Endothelial cell of umbilical vein (primary cell): ENCODE results near the gene ACP1.

Experiments
- EZH2 ChIP-seq: IDR thresholded peaks from 2 replicates; pipeline ENCODE4 v1.6.1; 2012; ENCODE audit warnings: borderline replicate concordance, low read depth, mild to moderate bottlenecking, moderate library complexity, low read length, inconsistent platforms; ENCODE audit not compliant: severe bottlenecking
- POLR2AphosphoS5 ChIP-seq: IDR thresholded peaks from 2 replicates; pipeline ENCODE4 v1.6.1; 2012; ENCODE audit warnings: low read depth, mild to moderate bottlenecking, control low read depth, low read length, moderate library complexity; ENCODE audit not compliant: insufficient read depth
- TF ChIP-seq, protein P1 (sequence below), 2 donors: IDR thresholded peaks; 1 replicate in 1 of 2; 2 replicates in 1 of 2; pipeline ENCODE4 v1.5.1; 2011; ENCODE audit warnings: low read length in 2 of 2, mild to moderate bottlenecking in 2 of 2, moderate library complexity in 2 of 2, control low read depth in 1 of 2, inconsistent platforms in 1 of 2, low read depth in 1 of 2; ENCODE audit not compliant: insufficient read depth in 1 of 2; ENCODE audit errors: extremely low read depth in 1 of 2

- TF ChIP-seq EZH2 = no peak
- TF ChIP-seq, protein P1, sequence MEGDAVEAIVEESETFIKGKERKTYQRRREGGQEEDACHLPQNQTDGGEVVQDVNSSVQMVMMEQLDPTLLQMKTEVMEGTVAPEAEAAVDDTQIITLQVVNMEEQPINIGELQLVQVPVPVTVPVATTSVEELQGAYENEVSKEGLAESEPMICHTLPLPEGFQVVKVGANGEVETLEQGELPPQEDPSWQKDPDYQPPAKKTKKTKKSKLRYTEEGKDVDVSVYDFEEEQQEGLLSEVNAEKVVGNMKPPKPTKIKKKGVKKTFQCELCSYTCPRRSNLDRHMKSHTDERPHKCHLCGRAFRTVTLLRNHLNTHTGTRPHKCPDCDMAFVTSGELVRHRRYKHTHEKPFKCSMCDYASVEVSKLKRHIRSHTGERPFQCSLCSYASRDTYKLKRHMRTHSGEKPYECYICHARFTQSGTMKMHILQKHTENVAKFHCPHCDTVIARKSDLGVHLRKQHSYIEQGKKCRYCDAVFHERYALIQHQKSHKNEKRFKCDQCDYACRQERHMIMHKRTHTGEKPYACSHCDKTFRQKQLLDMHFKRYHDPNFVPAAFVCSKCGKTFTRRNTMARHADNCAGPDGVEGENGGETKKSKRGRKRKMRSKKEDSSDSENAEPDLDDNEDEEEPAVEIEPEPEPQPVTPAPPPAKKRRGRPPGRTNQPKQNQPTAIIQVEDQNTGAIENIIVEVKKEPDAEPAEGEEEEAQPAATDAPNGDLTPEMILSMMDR (IDR thresholded peaks at IDR 0.05; ENCODE audit: extremely low read depth in 1 of 2, insufficient read depth in 1 of 2, low read depth in 1 of 2, low read length in 2 of 2) = no peak
- no peak for TF ChIP-seq POLR2AphosphoS5
Observed at GRCh38 chr2:255195-255594, 9.6 kb upstream of the ACP1 start.
